ENCODE measurements around the gene GAGE10.

- TF ChIP-seq CTCF (IDR thresholded peaks at IDR 0.05) (no peak), POLR2A (IDR thresholded peaks at IDR 0.05) (no peak)
Observed at GRCh38 chrX:49257074-49257790, 46.2 kb upstream of the GAGE10 start.

Measured in right lobe of liver (tissue), 4 donors.